ENCODE data around the gene SOX9.

SOX9 gene

DNA sequence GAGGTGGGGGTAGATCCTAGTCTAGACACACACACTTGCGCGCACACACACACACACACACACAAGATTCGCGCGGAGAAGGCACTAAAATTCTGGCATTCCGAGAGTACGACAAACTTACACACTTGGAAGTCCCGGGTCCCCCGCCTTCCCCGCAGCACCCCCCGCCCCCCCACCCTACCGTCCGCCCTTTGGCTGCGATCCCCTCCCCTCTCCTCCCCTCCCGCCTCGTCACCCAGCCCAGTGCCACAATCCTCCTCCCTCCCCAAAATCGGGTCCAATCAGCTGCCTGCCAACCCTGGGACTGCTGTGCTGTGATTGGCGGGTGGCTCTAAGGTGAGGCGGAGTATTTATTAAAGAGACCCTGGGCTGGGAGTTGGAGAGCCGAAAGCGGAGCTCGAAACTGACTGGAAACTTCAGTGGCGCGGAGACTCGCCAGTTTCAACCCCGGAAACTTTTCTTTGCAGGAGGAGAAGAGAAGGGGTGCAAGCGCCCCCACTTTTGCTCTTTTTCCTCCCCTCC, at the start of gene SOX9:
TSS of gene SOX9 (plus strand) at position 379 of the 522 bp plus-strand sequence. CDS start 372 bp downstream, outside the sequence.
- no peak for DNase-seq (ENCODE audit: low read depth in 2 of 2)

DNA sequence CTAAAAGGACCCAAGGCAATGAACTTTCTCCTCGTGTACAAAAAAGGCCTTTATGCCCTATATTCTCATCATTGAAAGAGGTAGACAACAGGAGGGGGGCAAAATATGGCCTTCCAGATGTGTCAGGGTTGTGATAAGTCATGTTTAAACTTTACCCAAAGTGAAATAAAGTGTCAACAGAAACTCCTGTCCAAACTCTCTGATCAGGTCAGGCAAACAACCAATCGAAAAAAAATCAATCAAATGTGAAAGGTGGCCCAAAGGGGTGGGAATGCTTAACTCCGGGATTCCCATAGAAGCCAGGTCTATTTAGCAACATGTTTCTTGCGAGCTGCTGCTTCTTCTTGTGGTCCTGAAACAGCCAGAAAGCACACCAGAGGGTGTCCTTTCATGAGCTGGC, 49.5 kb upstream of the SOX9 start:
- no peak for DNase-seq (ENCODE audit: low read depth in 2 of 2)

- no peak for DNase-seq (ENCODE audit: low read depth in 2 of 2)
Observed at GRCh38 chr17:72075995-72076677, 44.7 kb upstream of the SOX9 start.

- no peak for DNase-seq (ENCODE audit: low read depth in 2 of 2)
Observed at GRCh38 chr17:72076678-72077030, 44.2 kb upstream of the SOX9 start.

DNA sequence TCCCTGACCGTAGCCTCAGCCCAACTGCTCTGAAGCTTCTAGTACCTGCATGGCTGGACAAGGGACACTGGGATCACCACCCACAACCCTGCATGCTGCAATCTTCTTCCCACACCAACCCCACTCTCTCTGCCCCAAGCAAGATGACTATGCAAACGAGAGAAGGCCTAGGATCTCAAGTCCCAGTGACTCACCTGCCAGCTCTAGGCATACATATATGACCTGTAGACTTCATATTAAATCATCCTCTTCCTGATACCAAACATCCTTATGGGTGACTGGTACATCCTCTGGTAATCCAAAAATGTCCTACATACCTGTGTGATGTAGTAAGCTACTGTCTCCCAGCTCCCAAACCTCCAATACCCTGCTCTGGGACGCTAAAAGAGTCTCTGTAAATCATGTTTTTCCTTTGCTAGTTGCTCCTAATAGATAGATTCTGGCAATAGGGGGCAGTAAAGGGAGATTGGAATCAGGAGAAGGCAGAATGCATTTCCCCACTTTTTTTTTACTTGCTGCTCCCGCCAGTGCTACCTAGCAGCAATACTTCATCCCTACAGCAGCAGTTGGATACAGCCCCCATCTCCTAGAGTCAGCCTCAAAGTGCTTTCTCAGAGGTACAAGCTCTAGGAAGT, 43.4 kb upstream of the SOX9 start:
- DNase-seq (ENCODE audit: low read depth in 2 of 2): no peak

GRCh38 chr17:72079700-72080099, 41.1 kb upstream of the SOX9 start:
- no peak for DNase-seq (ENCODE audit: low read depth in 2 of 2)

DNA sequence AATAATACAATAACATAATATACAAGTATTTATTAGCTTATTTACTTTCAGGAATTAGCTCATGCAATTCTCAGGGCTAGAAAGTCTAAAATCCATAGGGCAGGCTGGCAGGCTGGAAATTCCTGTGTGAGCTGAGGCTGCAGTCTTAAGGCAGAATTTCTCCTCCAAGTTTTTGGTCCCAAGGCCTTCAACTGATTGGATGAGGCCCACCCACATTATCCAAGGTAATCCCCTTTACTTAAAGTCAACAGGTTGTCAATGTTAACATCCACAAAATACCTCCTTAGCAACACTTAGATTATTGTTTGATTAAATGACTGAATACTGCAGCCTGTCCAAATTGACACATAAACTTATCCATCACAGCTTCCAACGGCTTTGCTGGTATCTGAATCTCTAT, 32.9 kb upstream of the SOX9 start:
- no peak for DNase-seq (ENCODE audit: low read depth in 2 of 2)

- no peak for DNase-seq (ENCODE audit: low read depth in 2 of 2)
Observed at GRCh38 chr17:72089453-72089987, 31.3 kb upstream of the SOX9 start.

DNA sequence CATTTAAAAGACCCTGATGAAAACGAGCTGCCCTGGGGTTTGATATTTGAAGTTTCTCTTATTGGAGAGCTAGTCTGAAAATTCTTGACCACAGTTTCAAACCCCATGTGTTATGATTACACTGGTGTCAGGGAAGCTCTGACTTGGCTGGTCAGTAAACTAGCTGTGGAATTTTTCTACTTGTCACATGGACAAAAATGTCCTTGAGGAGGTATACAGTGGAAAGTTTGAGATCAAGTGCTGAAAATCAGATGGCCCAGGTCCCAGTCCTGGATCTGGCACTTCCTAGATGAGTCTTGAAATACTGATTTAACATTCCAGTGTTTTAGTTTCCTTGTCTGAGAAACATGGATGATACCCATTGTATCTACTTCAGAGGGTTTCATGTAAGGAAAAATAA, 30.7 kb upstream of the SOX9 start:
- no peak for DNase-seq (ENCODE audit: low read depth in 2 of 2)

DNA sequence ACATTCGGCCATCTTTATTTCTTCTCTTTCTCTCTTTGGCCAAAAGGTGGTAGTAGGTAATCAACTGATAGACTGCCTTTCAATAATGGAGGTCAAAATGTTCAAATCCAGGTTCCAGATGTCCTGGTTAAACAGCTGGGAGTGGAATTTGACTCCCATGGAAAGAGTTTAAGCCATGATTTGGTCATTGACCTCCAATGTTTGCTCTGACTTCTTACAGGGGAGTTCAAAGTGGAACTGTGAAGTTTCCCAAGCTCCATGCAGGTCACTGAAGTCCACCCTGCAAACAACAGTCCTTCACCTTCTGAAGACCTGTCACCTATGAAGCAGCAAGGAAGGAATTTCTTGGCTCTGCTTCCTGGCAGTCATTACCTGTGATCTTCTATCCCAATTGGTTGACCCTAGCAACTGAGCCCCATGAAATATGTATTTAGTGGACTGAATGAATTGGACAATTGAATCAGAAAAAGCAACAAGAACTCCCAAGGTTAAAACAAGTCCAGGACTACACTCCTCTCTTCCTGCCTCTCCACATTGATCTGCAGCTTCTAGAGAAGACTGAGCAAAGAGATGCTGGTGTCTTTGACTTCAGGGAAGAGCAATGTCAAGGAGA, 28.0 kb upstream of the SOX9 start:
- DNase-seq (ENCODE audit: low read depth in 2 of 2): no peak

GRCh38 chr17:72093707-72094106, 27.1 kb upstream of the SOX9 start:
- DNase-seq (ENCODE audit: low read depth in 2 of 2): no peak

DNA sequence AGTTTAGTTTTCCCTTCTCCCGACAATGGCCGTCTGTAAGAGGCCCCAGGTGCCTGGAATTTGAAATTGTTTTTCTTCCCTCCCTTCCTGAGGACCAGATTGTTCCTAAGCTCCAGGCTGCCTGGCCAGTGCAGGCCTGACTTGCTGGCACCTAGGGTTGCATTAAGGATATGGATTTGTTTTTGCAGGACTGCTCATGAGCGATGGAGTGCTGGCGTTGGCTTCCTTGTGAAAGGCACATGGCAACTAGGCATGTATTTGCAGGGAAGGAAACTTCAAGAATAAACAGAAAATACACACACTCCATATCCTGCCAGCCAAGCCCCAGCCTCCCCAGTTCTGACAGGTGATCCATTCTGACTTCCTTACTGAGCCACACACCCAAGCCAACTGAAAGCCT, 25.5 kb upstream of the SOX9 start:
- DNase-seq (ENCODE audit: low read depth in 2 of 2): no peak

GRCh38 chr17:72097144-72097543, 23.7 kb upstream of the SOX9 start:
- DNase-seq (ENCODE audit: low read depth in 2 of 2): no peak

- DNase-seq (ENCODE audit: low read depth in 2 of 2): no peak
Observed at GRCh38 chr17:72099919-72100318, 20.9 kb upstream of the SOX9 start.

GRCh38 chr17:72100470-72100869, 20.4 kb upstream of the SOX9 start:
- DNase-seq (ENCODE audit: low read depth in 2 of 2): no peak

DNA sequence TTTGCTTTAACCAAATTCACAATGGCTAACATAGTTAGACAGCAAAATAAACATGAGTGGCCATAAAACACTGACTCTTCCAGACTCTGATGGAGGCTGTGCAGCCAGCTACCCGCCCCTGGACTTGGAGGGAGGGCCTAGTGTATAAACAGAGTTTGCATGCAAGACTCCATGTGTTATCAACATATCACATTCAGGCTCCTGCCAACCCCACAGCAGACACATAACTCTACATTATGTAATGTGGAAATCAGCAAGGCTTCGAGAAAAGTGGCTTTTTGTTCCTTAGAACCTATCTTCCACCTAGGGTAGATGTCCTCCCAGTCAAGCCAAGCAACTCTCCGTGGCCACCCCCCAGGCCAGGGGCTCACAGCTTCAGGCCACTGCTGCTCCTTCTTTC, 19.3 kb upstream of the SOX9 start:
- no peak for DNase-seq (ENCODE audit: low read depth in 2 of 2)

- DNase-seq (ENCODE audit: low read depth in 2 of 2): no peak
Observed at GRCh38 chr17:72102366-72102765, 18.5 kb upstream of the SOX9 start.

DNA sequence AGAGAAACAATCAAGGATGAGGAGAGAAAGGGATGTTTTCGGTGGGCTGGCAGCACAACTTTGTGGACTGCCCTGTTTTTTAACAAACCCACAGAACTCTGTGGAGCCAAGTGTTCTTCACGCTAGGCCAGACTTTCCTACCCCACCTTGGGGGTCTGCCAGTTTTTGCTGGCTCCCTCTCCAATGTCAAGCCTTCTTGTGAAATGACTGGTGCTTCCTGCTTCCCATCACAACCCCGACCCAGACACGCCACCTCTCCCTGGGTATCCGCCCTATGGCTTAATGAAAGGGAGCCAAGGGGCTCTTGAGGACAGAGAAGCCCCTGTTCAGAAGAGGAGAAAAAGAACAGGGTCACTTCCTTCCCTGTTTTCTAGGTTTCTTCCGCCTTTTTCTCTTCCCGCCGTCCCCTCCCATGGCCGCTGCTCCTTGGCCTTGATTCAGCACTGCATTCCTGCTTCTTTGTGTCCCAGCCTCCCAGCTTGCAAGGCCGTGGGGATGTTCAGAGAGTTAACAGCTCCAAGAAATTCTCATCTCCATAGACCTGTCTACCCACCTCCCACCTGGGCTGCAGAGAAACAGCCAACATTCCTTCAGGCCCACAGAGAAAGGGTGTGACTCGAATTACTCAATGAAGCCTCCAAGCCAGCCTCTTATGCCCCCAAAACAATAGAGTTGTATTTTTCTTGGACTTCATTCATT, 16.5 kb upstream of the SOX9 start:
- DNase-seq (ENCODE audit: low read depth in 2 of 2): no peak

DNA sequence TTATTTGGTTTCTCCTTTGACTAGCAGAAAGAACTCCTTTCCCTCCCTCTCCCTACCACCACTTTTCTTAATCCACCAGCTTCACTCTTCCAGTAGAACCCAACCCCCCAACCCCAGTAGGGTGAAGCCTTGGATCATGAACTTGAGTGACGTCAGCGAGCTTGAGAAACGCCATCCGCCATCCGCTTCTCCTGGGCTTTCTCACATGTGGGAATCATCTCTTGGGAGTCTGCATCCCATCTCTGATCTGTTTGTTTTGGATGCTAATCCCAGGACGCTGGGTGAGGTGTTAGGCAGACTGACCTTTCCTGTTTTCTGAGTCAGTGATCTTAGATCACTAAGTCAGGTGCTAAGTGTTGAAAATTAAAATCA, 16.0 kb upstream of the SOX9 start:
- no peak for DNase-seq (ENCODE audit: low read depth in 2 of 2)

DNA sequence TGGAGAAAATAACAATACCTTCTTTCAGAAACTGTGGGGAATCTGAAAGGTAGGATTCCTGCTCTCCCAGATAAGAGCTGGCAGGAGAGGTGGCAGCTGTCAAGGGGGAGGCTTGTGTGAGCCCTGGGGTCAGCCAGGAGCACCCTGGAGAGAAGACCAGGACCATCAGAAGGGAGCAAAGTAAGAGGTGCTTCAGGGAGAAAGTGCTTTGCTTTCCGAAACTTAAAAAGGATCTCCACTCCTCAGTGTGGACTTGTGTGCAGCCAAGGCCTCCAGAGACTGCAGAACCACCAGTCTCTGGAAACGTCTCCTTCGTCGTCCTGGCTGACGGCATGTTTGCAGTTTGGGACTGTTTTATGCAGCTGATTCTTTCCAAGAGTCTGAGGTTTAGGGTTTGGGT, 13.7 kb upstream of the SOX9 start:
- no peak for DNase-seq (ENCODE audit: low read depth in 2 of 2)

DNA sequence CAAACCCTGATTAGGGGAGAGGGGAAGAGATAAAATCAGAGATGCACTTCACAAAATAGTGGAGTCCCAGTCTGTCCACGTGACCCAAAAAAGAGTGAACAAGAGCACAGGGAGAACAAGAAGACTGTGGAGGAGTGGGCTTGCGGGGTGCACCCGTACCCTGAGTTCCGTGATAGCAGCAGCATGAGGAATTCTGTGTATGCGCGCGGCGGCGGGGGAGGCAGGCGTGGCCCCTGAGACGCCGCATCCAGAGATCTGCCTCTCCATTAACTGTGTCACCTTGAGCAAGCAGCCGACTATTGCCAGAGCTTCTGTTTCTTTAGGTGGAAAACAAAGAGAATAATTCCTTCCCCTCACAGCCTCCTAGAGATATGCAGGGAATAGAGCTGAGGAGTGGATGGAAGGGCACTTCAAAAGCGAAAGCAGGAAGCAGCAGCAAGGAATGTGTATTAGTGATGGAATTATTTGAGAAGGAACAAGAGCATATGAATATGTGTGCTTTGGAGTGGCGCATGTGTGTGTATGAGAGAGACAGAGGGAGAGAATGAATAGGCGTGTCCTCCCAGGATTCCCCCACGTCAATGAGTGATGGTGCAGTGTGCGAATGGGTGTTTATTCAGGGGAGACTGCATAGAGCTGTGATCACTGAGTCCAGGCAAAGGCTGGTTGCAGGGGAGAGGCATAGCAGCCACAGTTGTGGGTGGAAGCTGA, 10.4 kb upstream of the SOX9 start:
- no peak for DNase-seq (ENCODE audit: low read depth in 2 of 2)

GRCh38 chr17:72110942-72111318, 9.9 kb upstream of the SOX9 start:
- no peak for DNase-seq (ENCODE audit: low read depth in 2 of 2)

Data from activated CD8-positive, alpha-beta memory T cell treated with anti-CD3 and anti-CD28 coated beads for 4 hours (primary cell).